ENCODE measurements around the gene PDGFRB. TPM values are rescaled to one million over a fixed set of nuclear protein-coding genes. Genes with fewer than 3 reads are reported as not detected.

The PDGFRB gene
- total RNA-seq, 1 experiment from 2014 or later: 1.8 TPM

DNA sequence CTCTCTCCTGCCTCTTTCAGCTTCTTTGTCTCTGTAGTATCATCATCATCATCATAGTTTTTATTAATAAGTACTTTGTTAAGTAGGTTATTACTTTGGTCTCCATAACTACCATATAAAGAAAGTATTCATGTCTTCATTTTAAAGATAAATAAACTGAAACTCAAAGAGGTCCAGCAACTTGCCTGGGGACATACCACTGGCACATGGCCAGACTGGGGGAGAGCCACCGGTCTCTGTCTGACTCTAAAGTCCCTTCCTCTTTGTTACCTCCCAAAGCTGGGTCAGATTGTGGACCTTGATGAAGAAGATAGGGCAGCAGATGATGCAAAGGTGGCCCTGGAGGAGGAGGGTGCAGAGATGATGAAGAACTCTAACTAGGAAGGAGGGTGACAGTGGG, 19.4 kb upstream of the PDGFRB start:
- H3K4me3 ChIP-seq (ENCODE audit: low read depth in 2 of 2, low read length in 2 of 2): no peak overlapping the region
- no peaks in the 10 kb centered on the region; the same call in 1 of the 2 replicates for H3K27me3 ChIP-seq (ENCODE audit: control insufficient read depth, insufficient read depth, low read length)
- no TSS peak for BruUV-seq (replicated peaks)
- no peak for TF ChIP-seq POLR2AphosphoS5 (IDR thresholded peaks at IDR 0.05; ENCODE audit: low read depth, low read length)
- DNase-seq (ENCODE audit: low read depth, low spot score) (no peak), ATAC-seq (no peak)
- in situ Hi-C loops (cut with HindIII; ENCODE audit: low pct_unique_long_range_greater_than_20kb, low sequenced_read_pairs): no loop called here
- no peaks in the 10 kb centered on the region for H3K4me1 ChIP-seq (ENCODE audit: control insufficient read depth, insufficient read depth, low read length)
- no peaks in the 10 kb centered on the region for H3K9me3 ChIP-seq (ENCODE audit: control insufficient read depth, insufficient read depth, low read depth, low read length)
- CTCF ChIA-PET: no interaction called here
- intact Hi-C loops (cut with micrococcal nuclease; ENCODE audit: unreplicated experiment): no loop called here
- H3K27ac ChIP-seq (ENCODE audit: low read length): no peak overlapping the region
- POLR2A ChIA-PET: no interaction called here
- no peaks in the 10 kb centered on the region for H3K36me3 ChIP-seq (ENCODE audit: control insufficient read depth, insufficient read depth, low read length)

DNA sequence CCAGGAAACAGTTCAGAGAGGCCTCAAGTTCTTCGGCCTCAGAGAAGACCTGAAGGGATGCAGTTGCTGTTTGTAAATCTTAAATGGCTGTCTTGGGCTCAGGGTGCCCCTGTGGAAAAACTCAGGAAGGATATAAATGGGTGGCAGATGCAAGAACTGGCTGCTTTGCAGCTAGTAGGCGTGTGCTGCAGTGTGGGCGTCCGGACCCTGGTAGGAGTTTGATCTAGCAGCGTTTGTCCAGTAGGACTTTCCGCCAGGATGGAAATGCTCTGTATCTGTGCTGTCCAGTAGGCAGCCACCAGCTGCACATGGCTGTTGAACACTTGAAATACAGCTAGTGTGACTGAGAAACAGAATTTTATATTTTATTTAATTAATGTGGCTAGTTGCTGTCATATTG, 18.6 kb upstream of the PDGFRB start:
- no peak overlapping the region for H3K27ac ChIP-seq (ENCODE audit: low read length)
- no TSS peak for BruUV-seq (replicated peaks)
- in situ Hi-C loops (cut with HindIII; ENCODE audit: low pct_unique_long_range_greater_than_20kb, low sequenced_read_pairs) (no loop called here), intact Hi-C loops (cut with micrococcal nuclease; ENCODE audit: unreplicated experiment) (no loop called here)
- TF ChIP-seq TCF7L2 (IDR thresholded peaks at IDR 0.05; ENCODE audit: low read depth, low read length) (no peak), SIN3A (IDR thresholded peaks at IDR 0.05; ENCODE audit: borderline replicate concordance, insufficient read depth, low read depth, low read length) (no peak), CTCF (IDR thresholded peaks at IDR 0.05) (no peak), POLR2AphosphoS5 (IDR thresholded peaks at IDR 0.05; ENCODE audit: low read depth, low read length) (no peak), REST (IDR thresholded peaks at IDR 0.05; ENCODE audit: insufficient read depth in 1 of 2, low read depth in 2 of 2, low read length in 1 of 2) (no peak)
- POLR2A ChIA-PET: interaction anchor here (0.6 kb wide), 2 partner anchors 12 to 249 kb away, joined by 4 read pairs; no protein-coding TSS in a partner anchor
- ATAC-seq: no peak
- CTCF ChIA-PET: interaction anchor here (0.7 kb wide), 1 partner anchor 44 kb away, joined by 3 read pairs; no protein-coding TSS in a partner anchor
- H3K4me3 ChIP-seq (ENCODE audit: low read depth in 2 of 2, low read length in 2 of 2): no peak overlapping the region
- H3K27me3 ChIP-seq (ENCODE audit: control insufficient read depth, insufficient read depth, low read length): no peaks in the 10 kb centered on the region; the same call in 1 of the 2 replicates
- no peak for DNase-seq (ENCODE audit: low read depth, low spot score)
- H3K4me1 ChIP-seq (ENCODE audit: control insufficient read depth, insufficient read depth, low read length): no peaks in the 10 kb centered on the region
- H3K36me3 ChIP-seq (ENCODE audit: control insufficient read depth, insufficient read depth, low read length): no peaks in the 10 kb centered on the region
- H3K9me3 ChIP-seq (ENCODE audit: control insufficient read depth, insufficient read depth, low read depth, low read length): no peaks in the 10 kb centered on the region

- TF ChIP-seq TCF7L2 (IDR thresholded peaks at IDR 0.05; ENCODE audit: low read depth, low read length): no peak
- no peak for TF ChIP-seq SIN3A (IDR thresholded peaks at IDR 0.05; ENCODE audit: borderline replicate concordance, insufficient read depth, low read depth, low read length)
- H3K4me1 ChIP-seq (ENCODE audit: control insufficient read depth, insufficient read depth, low read length): no peaks in the 10 kb centered on the region
- no peak overlapping the region for H3K27ac ChIP-seq (ENCODE audit: low read length)
- no peaks in the 10 kb centered on the region for H3K9me3 ChIP-seq (ENCODE audit: control insufficient read depth, insufficient read depth, low read depth, low read length)
- in situ Hi-C loops (cut with HindIII; ENCODE audit: low pct_unique_long_range_greater_than_20kb, low sequenced_read_pairs) (no loop called here), intact Hi-C loops (cut with micrococcal nuclease; ENCODE audit: unreplicated experiment) (no loop called here)
- no peaks in the 10 kb centered on the region; the same call in 1 of the 2 replicates for H3K27me3 ChIP-seq (ENCODE audit: control insufficient read depth, insufficient read depth, low read length)
- H3K36me3 ChIP-seq (ENCODE audit: control insufficient read depth, insufficient read depth, low read length): no peaks in the 10 kb centered on the region
- ATAC-seq (no peak), DNase-seq (ENCODE audit: low read depth, low spot score) (no peak)
- BruUV-seq (replicated peaks): no TSS peak
- no peak overlapping the region for H3K4me3 ChIP-seq (ENCODE audit: low read depth in 2 of 2, low read length in 2 of 2)
- CTCF ChIA-PET: no interaction called here
- POLR2A ChIA-PET: no interaction called here
Observed at GRCh38 chr5:150173161-150173560, 17.5 kb upstream of the PDGFRB start.
